ENCODE results near the gene MYO7A.

- TF ChIP-seq CTCF (IDR thresholded peaks at IDR 0.05; ENCODE audit: insufficient read depth, low read depth, low read length) (no peak), EZH2 (IDR thresholded peaks at IDR 0.05; ENCODE audit: insufficient read depth, low read length) (no peak)
Measured at GRCh38 chr11:77158041-77158695, 30.1 kb downstream of the MYO7A start.
